Gastrocnemius medialis (tissue), 4 donors: ENCODE measurements around the gene ENTPD7. TPM values are rescaled to one million over a fixed set of nuclear protein-coding genes. Genes with fewer than 3 reads are reported as not detected.

Experiments used
- ATAC-seq, 2 donors: fragments of 150-250 bp; one replicate each; pipeline ENCODE4 v1.9.1; 2016
- DNase-seq, 2 donors: peaks; one replicate each; pipeline ENCODE4 v3.0.0-alpha.2; 2019
- H3K27ac ChIP-seq, 4 donors: fragments of 200-600 bp; sonication (generic); 1 replicate in 1 of 4; 2 replicates in 3 of 4; pipeline ENCODE4 v1.5.1; 2016 to 2018; ENCODE audit warnings: mild to moderate bottlenecking in 2 of 4, moderate library complexity in 1 of 4
- H3K27me3 ChIP-seq, 3 donors: fragments of 200-600 bp; sonication (generic) in 2 of 3; 1 replicate in 1 of 3; 2 replicates in 2 of 3; pipeline versions ENCODE4 v1.5.1 to v1.6.0; 2016 to 2019; ENCODE audit warnings: mild to moderate bottlenecking in 1 of 3, moderate library complexity in 1 of 3
- H3K36me3 ChIP-seq, 2 donors: fragments of 200-600 bp; sonication (generic) in 1 of 2; one replicate each; pipeline ENCODE4 v1.5.1; 2017 to 2018
- H3K4me1 ChIP-seq, 2 donors: fragments of 200-600 bp; sonication (generic) in 1 of 2; one replicate each; pipeline ENCODE4 v1.5.1; 2016 to 2017; ENCODE audit warnings: mild to moderate bottlenecking in 2 of 2
- H3K4me3 ChIP-seq, 4 donors: fragments of 200-600 bp; sonication (generic) in 3 of 4; 1 replicate in 1 of 4; 2 replicates in 3 of 4; pipeline ENCODE4 v1.5.1; 2016 to 2019; ENCODE audit warnings: mild to moderate bottlenecking in 2 of 4
- H3K9me3 ChIP-seq, 3 donors: fragments of 200-600 bp; sonication (generic) in 2 of 3; 1 replicate in 1 of 3; 2 replicates in 2 of 3; pipeline ENCODE4 v1.5.1; 2016 to 2019
- POLR2A ChIP-seq, 2 donors: fragments of 450-650 bp; IDR thresholded peaks; one replicate each; pipeline ENCODE4 v1.6.1; 2017; ENCODE audit warnings: antibody characterized with exemption in 2 of 2, mild to moderate bottlenecking in 2 of 2, moderate library complexity in 2 of 2
- in situ Hi-C, 4 donors: fragments of 200-750 bp; cut with MboI; loops; one replicate each; pipeline versions ENCODE4 v1.15.0 to v1.8.0; 2017; ENCODE audit warnings: low sequenced_read_pairs in 4 of 4
- intact Hi-C: fragments of 100-400 bp; cut with DNase I; formaldehyde crosslinking; loops from one replicate; pipeline ENCODE4 v1.15.1; 2023; ENCODE audit warnings: low total_unique reads
- total RNA-seq, 4 donors: library from RNA; depleted of rRNA; stranded (reverse); fragments of >200 nt; gene quantifications; one replicate each; pipeline versions ENCODE4 v1.1.0 to v1.2.3, GENCODE V29; 2016
- TF ChIP-seq, protein P1 (sequence below), 5 experiments: fragments of 450-650 bp in 3 of 5; fragments of 200-600 bp in 2 of 5; sonication (generic) in 2 of 5; IDR thresholded peaks in 4 of 5; conservative IDR thresholded peaks in 1 of 5; 1 replicate in 4 of 5; 2 replicates in 1 of 5; pipeline ENCODE4 v1.5.1; 2016 to 2019; ENCODE audit warnings: antibody characterized with exemption in 5 of 5, mild to moderate bottlenecking in 3 of 5, moderate library complexity in 3 of 5

The ENTPD7 gene
- total RNA-seq, 4 donors from 2014 or later = 0.32 to 1.1 (median 0.76) TPM

DNA sequence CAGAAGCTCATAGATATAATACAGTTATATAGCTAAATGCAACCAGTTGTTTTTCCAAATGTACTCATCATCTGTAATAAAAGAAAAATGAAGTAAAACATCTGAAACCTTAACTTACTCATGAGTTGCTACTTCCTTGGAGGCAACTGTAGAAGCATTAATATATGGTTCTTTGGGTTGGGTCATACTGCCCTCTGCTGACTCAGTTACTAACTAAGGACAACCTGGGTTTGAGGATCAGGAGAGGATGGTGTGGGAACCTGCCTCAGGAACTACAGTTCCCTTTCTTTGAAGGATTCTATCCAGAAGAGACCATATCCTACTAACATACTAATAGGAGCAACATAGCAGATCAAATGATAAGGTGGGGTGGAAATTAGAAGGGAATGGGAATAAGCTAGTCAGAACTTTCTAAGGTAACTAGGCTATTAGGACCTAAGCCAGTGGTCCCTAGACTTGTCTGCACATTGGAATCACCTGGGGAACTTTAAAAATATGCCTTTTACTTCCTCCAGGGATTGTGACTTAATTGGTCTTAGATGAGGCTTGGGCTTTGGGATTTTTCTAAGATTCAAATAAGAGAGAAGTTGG, 51.9 kb downstream of the ENTPD7 start:
- Histone ChIP-seq H3K9me3 (no peaks in the 10 kb centered on the region), H3K27ac (no peak overlapping the region), H3K27me3 (no peaks in the 10 kb centered on the region), H3K36me3 (peaks cover 0 to 28% of the 10 kb centered on the region in 2 donors), H3K4me3 (no peak overlapping the region), H3K4me1 (no peaks in the 10 kb centered on the region)
- ATAC-seq = peak; percentile 54 to 75
- in situ Hi-C loops (loop anchor here in 3 of 4 donors (10.0 to 25.0 kb wide), 2 partner anchors 96 to 274 kb away; partner anchors contain the start of gene GOT1 (in 2 of the 3)), intact Hi-C loops (loop anchor here (2.0 to 5.0 kb wide), 3 partner anchors 99 to 279 kb away; partner anchors contain the start of gene GOT1)
- TF ChIP-seq, protein P1, sequence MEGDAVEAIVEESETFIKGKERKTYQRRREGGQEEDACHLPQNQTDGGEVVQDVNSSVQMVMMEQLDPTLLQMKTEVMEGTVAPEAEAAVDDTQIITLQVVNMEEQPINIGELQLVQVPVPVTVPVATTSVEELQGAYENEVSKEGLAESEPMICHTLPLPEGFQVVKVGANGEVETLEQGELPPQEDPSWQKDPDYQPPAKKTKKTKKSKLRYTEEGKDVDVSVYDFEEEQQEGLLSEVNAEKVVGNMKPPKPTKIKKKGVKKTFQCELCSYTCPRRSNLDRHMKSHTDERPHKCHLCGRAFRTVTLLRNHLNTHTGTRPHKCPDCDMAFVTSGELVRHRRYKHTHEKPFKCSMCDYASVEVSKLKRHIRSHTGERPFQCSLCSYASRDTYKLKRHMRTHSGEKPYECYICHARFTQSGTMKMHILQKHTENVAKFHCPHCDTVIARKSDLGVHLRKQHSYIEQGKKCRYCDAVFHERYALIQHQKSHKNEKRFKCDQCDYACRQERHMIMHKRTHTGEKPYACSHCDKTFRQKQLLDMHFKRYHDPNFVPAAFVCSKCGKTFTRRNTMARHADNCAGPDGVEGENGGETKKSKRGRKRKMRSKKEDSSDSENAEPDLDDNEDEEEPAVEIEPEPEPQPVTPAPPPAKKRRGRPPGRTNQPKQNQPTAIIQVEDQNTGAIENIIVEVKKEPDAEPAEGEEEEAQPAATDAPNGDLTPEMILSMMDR (IDR thresholded peaks at IDR 0.05 in 4 of 5, conservative IDR thresholded peaks at IDR 0.05 in 1 of 5) = peak in 3 of 5 experiments; percentile 25 to 52 (median 34)
- TF ChIP-seq POLR2A (IDR thresholded peaks at IDR 0.05) = no peak
- DNase-seq = no peak

DNA sequence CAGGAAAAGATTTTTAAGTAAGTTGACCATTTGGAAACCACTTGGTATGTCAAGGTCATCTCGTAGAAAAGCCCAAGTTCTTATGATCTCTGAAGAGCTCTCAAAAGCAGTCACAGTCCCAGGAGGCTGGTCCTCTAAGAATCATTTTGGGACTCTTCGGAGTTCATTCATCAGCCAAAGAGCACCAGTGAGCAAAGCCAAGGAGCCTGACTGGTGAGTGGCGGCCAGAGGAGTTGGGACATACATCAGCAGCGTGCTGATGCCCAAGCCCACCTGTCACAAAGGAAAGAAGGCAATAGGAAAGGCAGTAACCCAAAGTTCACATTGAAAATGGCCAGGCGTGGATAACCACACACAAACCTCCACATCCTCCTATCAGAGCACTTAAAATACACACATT, 55.1 kb downstream of the ENTPD7 start:
- H3K9me3 ChIP-seq = no peaks in the 10 kb centered on the region
- in situ Hi-C loops = loop anchor here in 3 of 4 donors (10.0 to 25.0 kb wide), 2 partner anchors 100 to 277 kb away; partner anchors contain the start of gene GOT1 (in 2 of the 3)
- H3K27ac ChIP-seq = no peak overlapping the region
- no peaks in the 10 kb centered on the region for H3K27me3 ChIP-seq
- TF ChIP-seq, protein P1 (IDR thresholded peaks at IDR 0.05 in 4 of 5, conservative IDR thresholded peaks at IDR 0.05 in 1 of 5) = no peak
- no peak for TF ChIP-seq POLR2A (IDR thresholded peaks at IDR 0.05)
- no peak overlapping the region for H3K4me3 ChIP-seq
- H3K4me1 ChIP-seq = no peaks in the 10 kb centered on the region
- no peak for DNase-seq
- intact Hi-C loops = loop anchor here (5.0 kb wide), 2 partner anchors 102 to 282 kb away; partner anchors contain the start of gene GOT1
- no peak for ATAC-seq
- peaks cover 0 to 56% of the 10 kb centered on the region in 2 donors for H3K36me3 ChIP-seq

DNA sequence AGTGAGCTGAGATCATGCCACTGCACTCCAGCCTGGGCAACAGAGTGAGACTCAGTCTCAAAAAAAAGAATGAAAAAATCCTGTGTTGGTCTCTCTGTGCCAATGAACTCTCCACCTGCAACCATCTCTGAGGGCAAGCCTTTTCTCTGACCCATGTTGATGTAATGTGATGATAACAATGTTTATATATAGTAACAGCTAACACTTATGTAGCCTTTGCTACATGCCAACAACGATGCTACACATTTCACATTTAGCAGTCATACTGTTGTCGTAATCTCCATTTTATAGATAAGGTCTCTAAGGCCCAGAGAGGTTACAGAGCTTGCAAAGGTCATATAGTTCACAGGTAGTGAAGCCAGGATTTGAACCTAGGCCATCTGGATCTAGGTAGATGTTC, 61.1 kb downstream of the ENTPD7 start:
- H3K36me3 ChIP-seq = peaks cover 0 to 95% of the 10 kb centered on the region in 2 donors
- no peak for TF ChIP-seq POLR2A (IDR thresholded peaks at IDR 0.05)
- TF ChIP-seq, protein P1 (IDR thresholded peaks at IDR 0.05 in 4 of 5, conservative IDR thresholded peaks at IDR 0.05 in 1 of 5) = no peak
- no peaks in the 10 kb centered on the region for H3K9me3 ChIP-seq
- no peak for ATAC-seq
- H3K27me3 ChIP-seq = no peaks in the 10 kb centered on the region
- H3K4me1 ChIP-seq = no peaks in the 10 kb centered on the region
- intact Hi-C loops = no loop called here
- no peak overlapping the region for H3K4me3 ChIP-seq
- in situ Hi-C loops = loop anchor here in 2 of 4 donors (25.0 kb wide), 1 partner anchor 283 kb away; the partner anchor contains the start of gene GOT1 (in 2 of the 2)
- no peak for DNase-seq
- H3K27ac ChIP-seq = no peak overlapping the region

DNA sequence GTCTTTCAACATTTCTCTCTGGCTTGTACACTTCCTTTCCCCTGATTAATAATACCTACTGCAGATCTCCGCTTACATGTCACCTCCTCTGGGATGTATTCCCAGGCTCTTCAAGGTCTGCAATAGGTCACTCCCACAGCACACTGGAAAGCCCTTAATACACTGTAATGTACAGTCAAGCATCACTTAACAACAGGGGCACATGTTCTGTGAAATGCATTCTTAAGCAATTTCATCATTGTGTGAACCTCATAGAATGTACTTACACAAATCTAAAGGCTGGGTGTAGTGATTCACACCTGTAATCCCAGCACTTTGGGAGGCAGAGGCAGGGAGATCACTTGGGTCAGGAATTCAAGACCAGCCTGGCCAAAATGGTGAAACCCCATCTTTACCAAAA, 70.7 kb downstream of the ENTPD7 start:
- Histone ChIP-seq H3K36me3 (peaks cover 0 to 40% of the 10 kb centered on the region in 2 donors), H3K4me3 (no peak overlapping the region), H3K27me3 (no peaks in the 10 kb centered on the region), H3K9me3 (no peaks in the 10 kb centered on the region), H3K4me1 (peaks cover 33% of the 10 kb centered on the region in 2 donors), H3K27ac (peak overlapping the region in 1 of 4 donors; percentile 99)
- DNase-seq (no peak), ATAC-seq (no peak)
- intact Hi-C loops (loop anchor here (5.0 to 10.0 kb wide), 2 partner anchors 108 to 635 kb away; partner anchors contain the start of gene SLC25A28), in situ Hi-C loops (loop anchor here in 1 of 4 donors (10.0 kb wide), 1 partner anchor 295 kb away; the partner anchor contains the start of gene GOT1)
- TF ChIP-seq, protein P1 (IDR thresholded peaks at IDR 0.05 in 4 of 5, conservative IDR thresholded peaks at IDR 0.05 in 1 of 5) = no peak
- TF ChIP-seq POLR2A (IDR thresholded peaks at IDR 0.05) = no peak
